Measurements from ENCODE around the gene DHCR24.

Gene DHCR24

GRCh38 chr1:54815086-54815876 lies 71.7 kb downstream of the DHCR24 start:
- no peak overlapping the region for H3K4me3 ChIP-seq (ENCODE audit: low read depth, low read length)
- H3K4me2 ChIP-seq (ENCODE audit: low read length), result no peak overlapping the region
- H3K79me2 ChIP-seq, result no peaks in the 10 kb centered on the region
- H3K27me3 ChIP-seq (ENCODE audit: control insufficient read depth, insufficient read depth, low read length), result no peaks in the 10 kb centered on the region
- TF ChIP-seq CTCF (IDR thresholded peaks at IDR 0.05), result no peak
- no peaks in the 10 kb centered on the region for H3K36me3 ChIP-seq (ENCODE audit: control insufficient read depth, insufficient read depth, low read length)
- no peaks in the 10 kb centered on the region for H3K9me3 ChIP-seq (ENCODE audit: control insufficient read depth, low read length)
- no peaks in the 10 kb centered on the region for H3K4me1 ChIP-seq
- H2AFZ ChIP-seq, result no peak overlapping the region
- H3K9ac ChIP-seq, result no peak overlapping the region
- no peak overlapping the region for H3K27ac ChIP-seq

DNA sequence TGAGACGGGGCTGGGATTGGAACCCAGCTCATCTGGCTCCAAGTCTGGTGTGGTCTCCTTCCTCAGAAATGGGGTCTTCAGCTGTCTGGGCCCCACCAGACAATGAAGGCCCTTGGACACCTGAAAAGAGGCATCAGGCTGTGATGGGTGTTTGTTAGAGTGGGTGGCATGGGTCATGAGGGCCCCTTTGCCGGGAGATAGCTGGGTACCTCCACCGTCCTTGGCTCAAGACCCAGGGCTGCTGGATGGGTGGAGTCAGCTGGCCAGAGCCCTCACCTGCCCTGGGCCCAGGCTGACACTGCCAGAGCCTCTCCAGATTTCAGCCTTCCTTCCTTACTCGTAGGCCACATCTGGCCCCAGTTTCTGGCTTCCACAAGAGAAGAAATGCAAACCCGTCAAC lies 72.4 kb downstream of the DHCR24 start:
- H3K36me3 ChIP-seq (ENCODE audit: control insufficient read depth, insufficient read depth, low read length), result no peaks in the 10 kb centered on the region
- H3K4me2 ChIP-seq (ENCODE audit: low read length), result no peak overlapping the region
- H3K27ac ChIP-seq, result no peak overlapping the region
- no peak overlapping the region for H3K4me3 ChIP-seq (ENCODE audit: low read depth, low read length)
- no peak for TF ChIP-seq CTCF (IDR thresholded peaks at IDR 0.05)
- H3K27me3 ChIP-seq (ENCODE audit: control insufficient read depth, insufficient read depth, low read length), result no peaks in the 10 kb centered on the region
- H3K4me1 ChIP-seq, result no peaks in the 10 kb centered on the region
- H3K79me2 ChIP-seq, result no peaks in the 10 kb centered on the region
- H2AFZ ChIP-seq, result no peak overlapping the region
- H3K9ac ChIP-seq, result no peak overlapping the region
- no peaks in the 10 kb centered on the region for H3K9me3 ChIP-seq (ENCODE audit: control insufficient read depth, low read length)

- H3K4me3 ChIP-seq (ENCODE audit: low read depth, low read length), result no peak overlapping the region
- no peak overlapping the region for H2AFZ ChIP-seq
- no peaks in the 10 kb centered on the region for H3K36me3 ChIP-seq (ENCODE audit: control insufficient read depth, insufficient read depth, low read length)
- no peaks in the 10 kb centered on the region for H3K9me3 ChIP-seq (ENCODE audit: control insufficient read depth, low read length)
- H3K79me2 ChIP-seq, result no peaks in the 10 kb centered on the region
- H3K9ac ChIP-seq, result no peak overlapping the region
- H3K4me2 ChIP-seq (ENCODE audit: low read length), result no peak overlapping the region
- no peaks in the 10 kb centered on the region for H3K27me3 ChIP-seq (ENCODE audit: control insufficient read depth, insufficient read depth, low read length)
- H3K27ac ChIP-seq, result no peak overlapping the region
- TF ChIP-seq CTCF (IDR thresholded peaks at IDR 0.05), result no peak
- H3K4me1 ChIP-seq, result no peaks in the 10 kb centered on the region
These were observed 72.9 kb downstream of the DHCR24 start for GRCh38 chr1:54814126-54814498.

DNA sequence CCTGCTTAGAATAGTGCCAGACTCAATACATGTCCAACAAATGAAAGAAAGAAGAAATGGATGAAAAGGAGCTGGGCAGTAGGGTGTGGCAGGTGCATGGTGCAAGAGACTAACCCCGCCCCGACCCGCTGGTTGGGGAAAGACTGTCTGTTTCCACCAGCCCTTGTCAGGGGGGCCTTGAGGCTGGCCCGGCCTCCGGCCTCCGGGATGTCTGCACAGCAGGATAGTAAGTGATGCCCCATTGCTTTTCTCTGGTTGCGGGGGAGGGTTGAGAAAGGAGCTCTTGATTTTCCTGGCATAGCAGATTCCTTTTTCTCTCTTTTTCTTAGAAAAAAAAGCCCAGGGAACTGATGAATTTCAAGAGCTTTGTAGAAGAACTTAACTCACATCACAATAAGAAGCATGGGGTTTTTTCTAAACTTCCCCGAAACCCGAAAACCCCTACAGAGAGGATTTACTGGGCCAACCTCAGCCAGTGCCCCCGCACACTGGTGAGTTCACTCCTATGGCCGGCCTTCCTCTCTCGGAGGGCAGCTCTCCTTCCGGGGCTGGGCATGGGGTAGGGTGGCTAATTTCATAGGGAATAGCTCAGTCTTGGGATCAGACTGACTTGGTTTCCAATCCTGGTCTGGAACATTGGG lies 73.4 kb downstream of the DHCR24 start:
- no peak overlapping the region for H3K9ac ChIP-seq
- H3K4me3 ChIP-seq (ENCODE audit: low read depth, low read length), result no peak overlapping the region
- H3K79me2 ChIP-seq, result no peaks in the 10 kb centered on the region
- no peak for TF ChIP-seq CTCF (IDR thresholded peaks at IDR 0.05)
- H3K9me3 ChIP-seq (ENCODE audit: control insufficient read depth, low read length), result no peaks in the 10 kb centered on the region
- H3K27me3 ChIP-seq (ENCODE audit: control insufficient read depth, insufficient read depth, low read length), result no peaks in the 10 kb centered on the region
- H3K36me3 ChIP-seq (ENCODE audit: control insufficient read depth, insufficient read depth, low read length), result no peaks in the 10 kb centered on the region
- no peaks in the 10 kb centered on the region for H3K4me1 ChIP-seq
- no peak overlapping the region for H3K4me2 ChIP-seq (ENCODE audit: low read length)
- no peak overlapping the region for H3K27ac ChIP-seq
- H2AFZ ChIP-seq, result no peak overlapping the region
